A673 (cell line): ENCODE data around the gene CD74.

Source experiments
- EZH2 ChIP-seq: fragments of 200-600 bp; sonication (generic); IDR thresholded peaks from 2 replicates; pipeline ENCODE4 v1.6.1; 2017; ENCODE audit warnings: borderline replicate concordance, low read depth, mild to moderate bottlenecking, mixed read lengths, antibody characterized with exemption, low read length; ENCODE audit not compliant: poor library complexity, severe bottlenecking
- TF ChIP-seq, protein P1 (sequence below): fragments of 300-800, 200-600 bp; sonication (generic); conservative IDR thresholded peaks from 2 replicates; pipeline ENCODE4 v1.5.1; 2017; ENCODE audit warnings: low read depth, mild to moderate bottlenecking, antibody characterized with exemption, low read length, moderate library complexity, mixed read lengths

DNA sequence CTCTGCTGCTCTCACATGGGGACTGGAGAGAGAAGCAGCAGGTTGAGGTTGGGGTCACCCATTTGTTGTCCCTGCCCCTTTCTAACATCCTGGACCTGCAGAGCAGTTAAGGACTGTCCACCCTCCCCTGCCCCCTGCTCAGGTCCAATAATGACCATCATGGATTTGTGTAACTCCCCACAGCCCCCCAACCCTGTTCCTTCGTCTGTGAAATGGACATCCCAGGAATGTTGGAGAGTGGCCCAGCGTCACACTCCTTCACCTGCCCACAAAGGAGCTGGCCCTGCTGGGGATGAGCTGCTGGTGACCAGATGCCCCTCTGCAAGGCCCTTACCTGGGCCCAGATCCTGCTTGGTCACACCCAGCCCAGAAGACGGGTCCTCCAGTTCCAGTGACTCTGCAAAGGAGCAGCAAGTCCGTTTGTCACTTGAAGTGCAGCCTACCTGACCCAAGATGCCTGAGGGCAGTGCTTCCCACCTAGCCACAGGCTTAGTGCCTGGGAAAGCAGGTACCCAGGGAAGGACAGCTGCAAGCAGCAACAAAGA, 10.4 kb downstream of the CD74 start:
- TF ChIP-seq, protein P1, sequence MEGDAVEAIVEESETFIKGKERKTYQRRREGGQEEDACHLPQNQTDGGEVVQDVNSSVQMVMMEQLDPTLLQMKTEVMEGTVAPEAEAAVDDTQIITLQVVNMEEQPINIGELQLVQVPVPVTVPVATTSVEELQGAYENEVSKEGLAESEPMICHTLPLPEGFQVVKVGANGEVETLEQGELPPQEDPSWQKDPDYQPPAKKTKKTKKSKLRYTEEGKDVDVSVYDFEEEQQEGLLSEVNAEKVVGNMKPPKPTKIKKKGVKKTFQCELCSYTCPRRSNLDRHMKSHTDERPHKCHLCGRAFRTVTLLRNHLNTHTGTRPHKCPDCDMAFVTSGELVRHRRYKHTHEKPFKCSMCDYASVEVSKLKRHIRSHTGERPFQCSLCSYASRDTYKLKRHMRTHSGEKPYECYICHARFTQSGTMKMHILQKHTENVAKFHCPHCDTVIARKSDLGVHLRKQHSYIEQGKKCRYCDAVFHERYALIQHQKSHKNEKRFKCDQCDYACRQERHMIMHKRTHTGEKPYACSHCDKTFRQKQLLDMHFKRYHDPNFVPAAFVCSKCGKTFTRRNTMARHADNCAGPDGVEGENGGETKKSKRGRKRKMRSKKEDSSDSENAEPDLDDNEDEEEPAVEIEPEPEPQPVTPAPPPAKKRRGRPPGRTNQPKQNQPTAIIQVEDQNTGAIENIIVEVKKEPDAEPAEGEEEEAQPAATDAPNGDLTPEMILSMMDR = no peak
- TF ChIP-seq EZH2 = no peak
